ENCODE measurements around the gene CFAP73.
"Not testable (repeated sequence)": the region's sequence is repeated elsewhere in the genome, so short reads cannot be mapped to it uniquely, and the experiment has no call there.

Gene CFAP73

DNA sequence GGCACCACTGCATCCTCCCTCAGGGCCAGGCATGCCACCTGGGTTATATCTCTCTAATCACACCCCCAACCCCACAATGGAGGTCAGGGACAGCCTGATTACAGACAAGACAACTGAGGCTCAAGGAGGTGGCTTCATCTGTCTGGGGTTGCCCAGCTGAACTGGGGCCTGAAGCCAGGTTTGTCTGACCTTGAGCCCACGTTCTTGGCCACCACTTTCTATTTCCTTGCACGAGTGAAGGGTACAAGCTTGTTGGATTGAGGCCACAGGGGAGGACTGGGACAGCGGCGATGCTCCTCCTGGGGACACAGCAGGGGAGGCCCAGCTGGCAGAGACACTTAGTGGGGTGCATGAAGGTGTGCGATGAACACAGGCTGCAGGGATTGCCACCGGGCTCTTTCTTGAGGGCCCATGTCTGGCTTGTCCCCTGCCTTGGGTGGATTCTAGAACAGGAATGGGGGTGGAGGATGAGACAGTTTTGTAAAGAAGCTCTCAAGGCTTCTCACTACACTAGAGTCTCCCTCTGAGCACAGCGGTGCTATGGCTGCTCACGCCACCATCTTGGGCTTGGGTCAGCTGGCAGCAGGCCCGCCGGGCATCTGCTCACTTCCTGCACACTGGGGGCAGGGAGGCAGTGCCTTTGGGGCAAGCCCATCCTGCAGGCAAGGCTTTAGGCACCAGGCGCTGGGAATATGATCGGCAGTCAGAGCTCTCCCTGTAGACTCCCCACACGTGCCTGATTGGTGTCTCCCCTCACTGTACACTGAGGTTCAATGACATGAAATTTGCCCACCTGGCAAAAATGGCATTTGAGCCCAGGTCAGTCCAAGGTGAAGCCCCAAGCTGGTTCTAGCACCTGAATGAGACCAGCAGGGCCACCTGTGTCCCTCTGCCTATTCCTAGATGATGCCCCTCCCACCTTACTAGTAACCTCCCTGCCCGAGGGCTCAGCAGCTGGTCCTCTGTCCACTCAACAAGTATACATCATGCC, 52.0 kb downstream of the CFAP73 start:
- H3K36me3 Mint-ChIP-seq (ENCODE audit: insufficient read depth), result peaks cover 7% of the 10 kb centered on the region
- no peaks in the 10 kb centered on the region for H3K9me3 Mint-ChIP-seq
- no peak overlapping the region for H3K27ac Mint-ChIP-seq
- DNase-seq, result no peak
- ATAC-seq (replicated peaks), result no peak
- H3K4me3 Mint-ChIP-seq, result no peak overlapping the region
- H3K27me3 Mint-ChIP-seq, result no peaks in the 10 kb centered on the region
- H3K4me1 Mint-ChIP-seq (ENCODE audit: low read depth in 2 of 2), result peaks cover under 1 to 4% of the 10 kb centered on the region in 2 donors

DNA sequence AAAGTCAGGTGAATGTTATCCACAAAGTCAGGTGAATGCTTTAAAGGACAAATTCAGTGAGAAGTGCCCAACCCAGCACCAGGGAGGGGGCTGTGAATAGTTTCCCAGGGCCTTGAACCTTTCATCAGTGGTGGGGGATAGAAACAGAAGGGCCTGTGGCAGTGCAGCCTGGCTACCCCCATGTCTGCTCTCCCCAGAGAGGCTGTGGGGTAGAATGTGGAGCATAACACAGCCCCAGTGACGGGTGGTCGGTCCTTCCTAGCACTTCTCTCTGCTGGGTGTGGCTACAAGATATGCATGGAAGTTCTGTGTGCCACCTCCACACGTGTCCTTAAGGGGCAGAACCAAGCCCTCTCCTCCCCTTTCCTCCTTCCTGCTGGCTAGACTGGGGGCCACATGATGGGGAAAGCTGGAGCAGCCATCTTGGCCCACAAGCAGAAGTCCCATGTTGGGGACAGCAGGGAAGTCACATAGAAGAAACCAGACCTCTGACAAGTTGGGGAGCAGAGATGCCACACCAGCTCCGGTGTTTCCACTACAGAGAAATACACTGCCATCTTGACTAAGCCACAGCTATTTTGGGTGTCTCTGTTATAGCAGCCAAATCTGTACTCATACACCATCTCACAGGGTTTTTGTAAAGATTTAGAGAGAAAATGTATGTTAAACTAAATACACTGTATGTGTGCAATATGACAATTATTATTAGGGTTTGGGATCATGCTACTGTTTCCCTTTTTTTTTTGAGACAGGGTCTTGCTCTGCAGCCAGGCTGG, 53.0 kb downstream of the CFAP73 start:
- H3K9me3 Mint-ChIP-seq, result no peaks in the 10 kb centered on the region
- H3K4me3 Mint-ChIP-seq, result no peak overlapping the region
- H3K4me1 Mint-ChIP-seq (ENCODE audit: low read depth in 2 of 2), result peaks cover 4 to 11% of the 10 kb centered on the region in 2 donors
- H3K27ac Mint-ChIP-seq, result no peak overlapping the region
- ATAC-seq (replicated peaks), result no peak
- no peaks in the 10 kb centered on the region for H3K27me3 Mint-ChIP-seq
- H3K36me3 Mint-ChIP-seq (ENCODE audit: insufficient read depth), result peaks cover 7% of the 10 kb centered on the region
- no peak for DNase-seq

DNA sequence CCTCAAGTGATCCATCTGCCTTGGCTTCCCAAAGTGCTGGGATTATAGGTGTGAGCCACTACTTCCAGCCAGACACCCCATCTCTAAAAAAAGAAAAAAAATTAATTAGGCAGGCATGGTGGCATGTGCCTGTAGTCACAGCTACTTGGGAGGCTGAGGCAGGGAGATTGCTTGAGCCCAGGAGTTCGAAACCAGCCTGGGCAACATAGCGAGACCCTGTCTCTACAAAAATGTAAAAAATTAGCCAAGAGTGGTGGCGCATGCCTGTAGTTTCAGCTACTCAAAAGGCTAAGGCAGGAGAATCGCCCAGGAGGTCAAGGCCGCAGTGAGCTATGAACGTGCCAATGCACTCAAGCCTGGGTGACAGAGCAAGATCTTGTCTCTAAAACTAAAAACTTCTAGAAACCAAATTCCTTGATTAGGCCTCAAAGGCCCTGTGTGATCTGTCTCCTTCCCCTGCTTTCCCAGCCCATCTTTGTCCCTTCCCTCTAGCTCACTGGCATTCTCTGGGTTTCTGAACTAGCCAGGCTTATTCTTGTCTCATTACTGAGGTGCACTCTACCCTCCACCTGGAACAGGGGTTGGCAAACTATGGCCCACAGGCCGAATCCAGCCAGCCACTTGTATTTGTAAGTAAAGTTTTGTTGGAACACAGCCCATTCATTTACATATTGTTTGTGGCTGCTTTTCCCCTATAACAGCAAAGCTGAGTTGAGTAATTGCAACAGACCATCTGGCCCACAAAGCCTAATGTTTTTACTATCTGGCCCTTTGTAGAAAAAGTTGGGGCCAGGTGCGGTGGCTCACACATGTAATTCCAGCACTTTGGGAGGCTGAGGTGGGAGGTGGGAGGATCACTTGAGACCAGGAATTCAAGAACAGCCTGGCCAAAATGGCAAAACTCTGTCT, 54.6 kb downstream of the CFAP73 start:
- H3K27ac Mint-ChIP-seq, result no peak overlapping the region

DNA sequence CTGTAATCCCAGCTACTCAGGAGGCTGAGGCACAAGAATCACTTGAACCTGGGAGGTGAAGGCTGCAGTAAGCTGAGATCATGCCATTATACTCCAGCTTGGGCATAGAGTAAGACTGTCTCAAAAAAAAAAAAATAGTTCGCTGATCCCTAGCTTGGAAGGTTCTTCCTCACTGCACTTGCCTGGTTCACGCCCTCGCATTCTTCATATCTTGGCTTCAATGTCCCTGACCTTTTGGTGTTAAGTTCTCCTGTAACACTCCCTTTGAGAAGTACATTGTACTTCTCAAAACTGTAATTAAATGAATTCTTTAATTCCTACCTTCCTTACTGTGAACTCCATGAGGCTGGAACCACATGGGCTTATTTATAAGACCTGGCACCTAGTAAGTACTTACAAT, 55.3 kb downstream of the CFAP73 start:
- no peak overlapping the region for H3K27ac Mint-ChIP-seq
- H3K36me3 Mint-ChIP-seq (ENCODE audit: insufficient read depth), result peaks cover 13% of the 10 kb centered on the region

More for the DNA sequence above, 54.6 kb downstream of the CFAP73 start:
- Mint-ChIP-seq H3K4me1 (ENCODE audit: low read depth in 2 of 2) (peaks cover 18 to 27% of the 10 kb centered on the region in 2 donors), H3K27me3 (no peaks in the 10 kb centered on the region), H3K9me3 (no peaks in the 10 kb centered on the region), H3K36me3 (ENCODE audit: insufficient read depth) (peaks cover 13% of the 10 kb centered on the region), H3K4me3 (no peak overlapping the region)
- no peak for ATAC-seq (replicated peaks)
- no peak for DNase-seq

DNA sequence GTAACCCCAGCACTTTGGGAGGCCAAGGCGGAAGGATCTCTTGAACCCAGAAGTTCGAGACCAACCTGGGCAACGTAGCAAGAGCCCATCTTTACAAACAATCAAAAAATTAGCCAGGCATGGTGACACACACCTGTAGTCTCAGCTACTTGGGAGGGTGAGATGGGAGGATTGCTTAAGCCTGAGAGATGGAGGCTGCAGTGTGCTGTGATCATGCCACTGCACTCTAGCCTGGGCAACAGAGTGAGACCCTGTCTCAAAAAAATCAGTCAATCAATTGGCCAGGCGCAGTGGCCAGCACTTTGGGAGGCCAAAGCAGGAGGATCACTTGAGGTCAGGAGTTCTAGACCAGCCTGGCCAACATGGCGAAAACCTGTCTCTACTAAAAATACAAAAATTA, 57.3 kb downstream of the CFAP73 start:
- Mint-ChIP-seq H3K4me1 (ENCODE audit: low read depth in 2 of 2) (peaks cover 31 to 39% of the 10 kb centered on the region in 2 donors), H3K36me3 (ENCODE audit: insufficient read depth) (peaks cover 13% of the 10 kb centered on the region), H3K27ac (peak overlapping the region; percentile 57 to 89)
- ATAC-seq (replicated peaks); H3K9me3 Mint-ChIP-seq; DNase-seq; H3K27me3 Mint-ChIP-seq; H3K4me3 Mint-ChIP-seq: not testable (repeated sequence)

More for the DNA sequence above, 55.3 kb downstream of the CFAP73 start:
- Mint-ChIP-seq H3K4me1 (ENCODE audit: low read depth in 2 of 2) (peaks cover 24 to 28% of the 10 kb centered on the region in 2 donors), H3K9me3 (no peaks in the 10 kb centered on the region), H3K4me3 (no peak overlapping the region), H3K27me3 (no peaks in the 10 kb centered on the region)
- ATAC-seq (replicated peaks), result no peak
- DNase-seq, result no peak

DNA sequence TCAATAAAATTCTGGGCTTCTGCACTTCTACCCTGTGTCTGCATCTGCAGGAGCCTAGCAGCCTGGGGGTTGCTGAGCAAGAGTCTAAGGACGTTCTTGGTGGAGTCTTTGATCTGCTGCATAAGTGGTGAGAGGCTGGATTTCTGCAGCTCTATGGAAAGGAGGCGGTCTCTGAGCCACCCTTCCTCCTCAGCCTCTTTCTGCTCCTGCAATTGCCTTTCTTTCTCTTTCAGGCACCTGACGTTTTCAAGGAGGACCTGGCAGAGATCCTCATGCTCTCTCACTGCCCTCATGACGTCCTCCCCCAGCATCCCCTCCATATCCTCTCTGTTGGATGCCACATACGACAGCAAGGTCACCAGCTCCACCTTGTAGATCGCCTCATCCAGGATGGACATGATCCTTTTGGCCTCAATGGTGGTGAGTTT, 58.1 kb downstream of the CFAP73 start:
- peaks cover 13% of the 10 kb centered on the region for H3K36me3 Mint-ChIP-seq (ENCODE audit: insufficient read depth)
- DNase-seq (peak in 2 of 3 experiments; percentile 4 to 23), ATAC-seq (replicated peaks) (peak; percentile 16)
- H3K4me3 Mint-ChIP-seq, result peak overlapping the region; percentile 66 to 67
- peak overlapping the region; percentile 89 for H3K27ac Mint-ChIP-seq
- no peaks in the 10 kb centered on the region for H3K27me3 Mint-ChIP-seq
- H3K9me3 Mint-ChIP-seq, result no peaks in the 10 kb centered on the region
- peaks cover 31 to 39% of the 10 kb centered on the region in 2 donors for H3K4me1 Mint-ChIP-seq (ENCODE audit: low read depth in 2 of 2)

DNA sequence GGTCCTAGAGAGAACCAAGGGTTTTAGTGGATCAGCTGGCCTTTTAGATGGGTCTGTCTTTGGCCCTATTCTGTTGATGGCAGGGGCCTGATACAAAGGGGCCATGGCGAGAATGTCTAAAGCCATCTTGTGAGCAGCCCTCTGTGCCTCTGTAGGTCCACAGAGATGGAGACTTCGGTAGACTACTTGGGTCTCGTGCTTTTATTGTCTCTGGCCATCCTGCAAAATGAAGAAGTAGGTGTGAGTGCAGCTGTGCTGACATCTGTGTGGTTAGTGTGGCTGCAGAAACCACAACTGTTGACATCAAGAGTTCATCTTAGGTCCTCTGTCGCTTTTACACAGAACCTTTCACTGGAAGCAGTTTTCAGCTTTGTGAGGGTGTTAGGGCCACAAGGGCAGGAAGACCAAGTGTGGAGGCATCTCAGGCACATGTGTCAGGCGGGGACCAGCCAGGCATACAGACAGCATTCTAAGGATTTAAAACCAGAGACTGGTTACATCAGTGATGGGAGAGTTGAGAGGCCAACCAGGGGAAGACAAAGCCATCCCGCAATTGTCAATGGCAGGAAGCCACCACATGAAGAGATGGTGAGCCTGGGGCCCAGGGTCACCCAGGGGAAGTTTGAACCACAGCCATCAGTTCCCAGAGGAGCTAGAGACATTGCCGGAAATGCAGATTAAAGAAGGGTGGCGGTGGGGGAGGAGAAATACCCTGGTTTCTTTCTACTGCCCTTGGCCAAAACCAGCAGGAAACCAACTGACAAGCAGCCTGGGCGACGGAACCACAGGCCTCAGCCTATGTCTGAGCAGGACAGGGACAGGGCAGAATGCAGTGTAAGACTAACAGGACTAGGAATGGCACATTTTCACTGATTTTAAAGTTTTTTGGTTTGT, 58.8 kb downstream of the CFAP73 start:
- peak overlapping the region; percentile 66 to 67 for H3K4me3 Mint-ChIP-seq
- DNase-seq (peak; percentile 62 to 69 (median 64)), ATAC-seq (replicated peaks) (peak; percentile 80)
- H3K4me1 Mint-ChIP-seq (ENCODE audit: low read depth in 2 of 2), result peaks cover 31 to 39% of the 10 kb centered on the region in 2 donors
- peaks cover 13% of the 10 kb centered on the region for H3K36me3 Mint-ChIP-seq (ENCODE audit: insufficient read depth)
- H3K27me3 Mint-ChIP-seq, result no peaks in the 10 kb centered on the region
- peak overlapping the region; percentile 89 for H3K27ac Mint-ChIP-seq
- no peaks in the 10 kb centered on the region for H3K9me3 Mint-ChIP-seq

All from effector memory CD8-positive, alpha-beta T cell (primary cell).